ENCODE results near the gene SETD6.

- TF ChIP-seq CTCF (IDR thresholded peaks at IDR 0.05) (no peak), EZH2phosphoT487 (IDR thresholded peaks at IDR 0.05) (no peak)
Measured at GRCh38 chr16:58530179-58530578, 14.9 kb downstream of the SETD6 start.
